Ecto neural progenitor cell (in vitro differentiated cells): ENCODE results near the gene REEP3.

Experiments
- DNase-seq: peaks from one replicate; pipeline ENCODE4 v3.0.0-alpha.2; 2018; ENCODE audit warnings: low spot score

REEP3 gene

GRCh38 chr10:63588436-63589167, 67.4 kb downstream of the REEP3 start:
- DNase-seq, result no peak

- DNase-seq, result no peak
These were observed 70.6 kb downstream of the REEP3 start for GRCh38 chr10:63591600-63592379.

GRCh38 chr10:63593576-63593975, 72.4 kb downstream of the REEP3 start:
- DNase-seq, result no peak

GRCh38 chr10:63595072-63595471, 73.9 kb downstream of the REEP3 start:
- no peak for DNase-seq

- no peak for DNase-seq
These were observed 75.7 kb downstream of the REEP3 start for GRCh38 chr10:63596924-63597323.

GRCh38 chr10:63600540-63600939, 79.3 kb downstream of the REEP3 start:
- DNase-seq, result no peak

GRCh38 chr10:63603709-63604445, 82.7 kb downstream of the REEP3 start:
- DNase-seq, result no peak

GRCh38 chr10:63605197-63605967, 84.2 kb downstream of the REEP3 start:
- no peak for DNase-seq

- DNase-seq, result no peak
These were observed 87.3 kb downstream of the REEP3 start for GRCh38 chr10:63608511-63608910.

GRCh38 chr10:63611078-63611477, 89.9 kb downstream of the REEP3 start:
- no peak for DNase-seq

- no peak for DNase-seq
These were observed 93.2 kb downstream of the REEP3 start for GRCh38 chr10:63614371-63614891.

GRCh38 chr10:63618552-63618951, 97.4 kb downstream of the REEP3 start:
- no peak for DNase-seq

- no peak for DNase-seq
These were observed 98.2 kb downstream of the REEP3 start for GRCh38 chr10:63619426-63619825.

GRCh38 chr10:63622097-63622496, 100.9 kb downstream of the REEP3 start:
- no peak for DNase-seq

- no peak for DNase-seq
These were observed 103.5 kb downstream of the REEP3 start for GRCh38 chr10:63624701-63625100.

GRCh38 chr10:63627396-63627795, 106.2 kb downstream of the REEP3 start:
- no peak for DNase-seq

- no peak for DNase-seq
These were observed 106.7 kb downstream of the REEP3 start for GRCh38 chr10:63627881-63628296.

- DNase-seq, result peak; percentile 61
These were observed 107.5 kb downstream of the REEP3 start for GRCh38 chr10:63628526-63629362.

GRCh38 chr10:63629363-63630084, 108.3 kb downstream of the REEP3 start:
- DNase-seq, result peak; percentile 89
